GM18858 (cell line): Measurements from ENCODE around the gene PIK3IP1.
"Not testable (repeated sequence)": the region's sequence is repeated elsewhere in the genome, so short reads cannot be mapped to it uniquely, and the experiment has no call there.

ENCODE experiments used
- ATAC-seq: cut with Tn5 transposase; IDR thresholded peaks from one replicate; pipeline ENCODE4 v1.9.1; 2021; ENCODE audit not compliant: unreplicated experiment

The PIK3IP1 gene

GRCh38 chr22:31259798-31260473 lies 32.4 kb downstream of the PIK3IP1 start:
- ATAC-seq: no peak

GRCh38 chr22:31253949-31254348 lies 38.3 kb downstream of the PIK3IP1 start:
- no peak for ATAC-seq

GRCh38 chr22:31250740-31251600 lies 41.3 kb downstream of the PIK3IP1 start:
- no peak for ATAC-seq

- no peak for ATAC-seq
Measured at GRCh38 chr22:31248965-31249958, 43.0 kb downstream of the PIK3IP1 start.

GRCh38 chr22:31248138-31248745 lies 44.0 kb downstream of the PIK3IP1 start:
- ATAC-seq: no peak

GRCh38 chr22:31247726-31248125 lies 44.6 kb downstream of the PIK3IP1 start:
- ATAC-seq: no peak

GRCh38 chr22:31246687-31247086 lies 45.6 kb downstream of the PIK3IP1 start:
- ATAC-seq: no peak

- not testable (repeated sequence) for ATAC-seq
Measured at GRCh38 chr22:31245998-31246397, 46.3 kb downstream of the PIK3IP1 start.

GRCh38 chr22:31244943-31245451 lies 47.3 kb downstream of the PIK3IP1 start:
- no peak for ATAC-seq

GRCh38 chr22:31244046-31244942 lies 48.0 kb downstream of the PIK3IP1 start:
- no peak for ATAC-seq

GRCh38 chr22:31243339-31244045 lies 48.8 kb downstream of the PIK3IP1 start:
- no peak for ATAC-seq

GRCh38 chr22:31241936-31242335 lies 50.4 kb downstream of the PIK3IP1 start:
- no peak for ATAC-seq

- no peak for ATAC-seq
Measured at GRCh38 chr22:31241200-31241599, 51.1 kb downstream of the PIK3IP1 start.

GRCh38 chr22:31239771-31240370 lies 52.4 kb downstream of the PIK3IP1 start:
- ATAC-seq: no peak

- ATAC-seq: no peak
Measured at GRCh38 chr22:31238057-31238456, 54.2 kb downstream of the PIK3IP1 start.

GRCh38 chr22:31236044-31236443 lies 56.2 kb downstream of the PIK3IP1 start:
- not testable (repeated sequence) for ATAC-seq

- ATAC-seq: no peak
Measured at GRCh38 chr22:31235081-31235480, 57.2 kb downstream of the PIK3IP1 start.

- ATAC-seq: no peak
Measured at GRCh38 chr22:31233001-31233400, 59.3 kb downstream of the PIK3IP1 start.
